ENCODE results near the gene GBA2.

The GBA2 gene

GRCh38 chr9:35763803-35764202 lies 14.8 kb upstream of the GBA2 start:
- no peak for DNase-seq

- DNase-seq = no peak
Measured at GRCh38 chr9:35763181-35763580, 14.2 kb upstream of the GBA2 start.

GRCh38 chr9:35760651-35761050 lies 11.6 kb upstream of the GBA2 start:
- no peak for DNase-seq

DNA sequence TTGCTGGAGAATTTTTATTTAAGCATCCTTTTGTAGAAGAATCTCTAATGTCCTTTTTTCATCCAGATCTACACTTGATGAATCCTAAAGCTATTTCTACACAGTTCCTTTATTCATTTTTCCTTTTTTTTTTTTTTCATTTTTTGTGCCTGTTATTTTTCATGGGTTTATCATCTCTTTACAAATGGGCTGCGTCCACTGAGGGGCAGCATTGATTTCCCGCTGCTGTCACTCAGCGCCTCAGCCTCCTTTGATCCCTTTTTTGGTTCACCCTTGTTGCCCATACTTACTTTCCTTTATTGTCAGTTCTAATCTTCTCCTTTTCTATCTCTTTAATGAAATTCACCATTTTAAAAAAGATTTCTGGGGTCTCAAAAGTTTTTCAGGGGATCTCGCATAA lies 10.8 kb upstream of the GBA2 start:
- no peak for DNase-seq

DNA sequence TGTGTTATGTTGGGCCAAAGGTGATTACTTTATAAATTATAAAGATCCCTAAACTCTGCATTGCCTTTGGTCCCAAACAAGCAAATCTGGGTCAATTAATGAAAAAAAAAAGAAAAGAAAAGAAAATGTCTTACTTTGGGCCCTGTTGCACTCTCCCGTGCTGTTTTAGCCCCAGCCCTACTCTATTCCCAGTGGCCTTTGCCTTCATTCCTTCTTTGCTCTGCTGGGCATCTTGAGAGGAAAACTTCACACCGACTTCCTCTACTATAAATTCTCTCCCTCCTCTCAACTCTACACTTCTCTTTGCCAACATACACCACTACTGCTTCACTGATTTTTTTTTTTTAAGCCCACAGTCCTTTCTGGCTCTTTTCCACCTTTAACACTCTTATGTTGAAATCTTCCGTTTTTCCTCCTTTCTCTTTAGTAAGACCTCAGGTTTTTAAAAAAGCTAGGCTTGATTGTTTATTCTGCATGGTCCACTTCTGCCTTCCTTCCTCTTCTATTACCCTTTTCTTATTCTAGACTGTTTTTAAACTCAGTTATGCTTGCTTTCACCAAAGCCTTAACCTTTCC lies 9.5 kb upstream of the GBA2 start:
- DNase-seq = no peak

GRCh38 chr9:35757892-35758275 lies 8.9 kb upstream of the GBA2 start:
- no peak for DNase-seq

- DNase-seq = no peak
Measured at GRCh38 chr9:35757226-35757891, 8.3 kb upstream of the GBA2 start.

GRCh38 chr9:35756275-35757225 lies 7.5 kb upstream of the GBA2 start:
- peak; percentile 69 for DNase-seq

DNA sequence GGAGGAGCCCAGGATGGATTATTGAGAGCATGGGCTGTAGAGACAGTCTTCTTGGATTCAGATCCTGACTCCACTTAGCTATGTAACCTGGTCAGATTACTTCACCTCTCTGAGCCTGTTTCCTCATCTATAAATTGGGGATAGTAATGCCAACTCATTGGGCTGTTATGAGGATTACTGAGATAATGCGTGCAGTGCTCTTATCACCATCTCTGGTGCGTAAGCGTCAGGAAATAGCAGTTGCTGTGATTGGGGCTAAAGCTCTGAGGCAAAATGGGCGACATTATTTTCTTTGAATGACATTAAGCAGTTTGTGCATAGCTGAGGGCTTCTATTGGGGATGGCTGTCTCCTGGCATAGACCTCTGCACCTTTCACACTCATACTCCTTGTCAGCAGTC lies 6.0 kb upstream of the GBA2 start:
- no peak for DNase-seq

GRCh38 chr9:35754264-35754663 lies 5.2 kb upstream of the GBA2 start, which contains the start of gene MSMP:
MSMP (minus strand) TSS chr9:35754276; CDS start chr9:35754129, 147 bp downstream.
- DNase-seq = no peak

- no peak for DNase-seq
Measured at GRCh38 chr9:35753466-35753865, 4.4 kb upstream of the GBA2 start.

DNA sequence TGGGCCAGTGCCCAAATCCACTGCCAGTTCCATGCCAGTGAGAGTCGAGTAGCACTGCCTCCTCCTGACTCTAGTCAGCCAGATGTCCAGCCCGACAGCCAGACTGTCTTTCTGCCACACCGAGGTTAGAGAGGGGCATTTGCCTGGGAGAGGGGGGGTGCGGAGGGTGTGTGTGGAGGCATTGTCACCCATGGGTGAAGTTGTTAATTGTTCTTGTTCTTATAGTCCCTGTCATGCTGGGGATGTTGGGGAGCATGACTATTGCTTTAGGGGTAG lies 1.2 kb upstream of the GBA2 start:
- no peak for DNase-seq

- DNase-seq = peak; percentile 34
Measured at GRCh38 chr9:35749515-35750255, 657 bp upstream of the GBA2 start.

DNA sequence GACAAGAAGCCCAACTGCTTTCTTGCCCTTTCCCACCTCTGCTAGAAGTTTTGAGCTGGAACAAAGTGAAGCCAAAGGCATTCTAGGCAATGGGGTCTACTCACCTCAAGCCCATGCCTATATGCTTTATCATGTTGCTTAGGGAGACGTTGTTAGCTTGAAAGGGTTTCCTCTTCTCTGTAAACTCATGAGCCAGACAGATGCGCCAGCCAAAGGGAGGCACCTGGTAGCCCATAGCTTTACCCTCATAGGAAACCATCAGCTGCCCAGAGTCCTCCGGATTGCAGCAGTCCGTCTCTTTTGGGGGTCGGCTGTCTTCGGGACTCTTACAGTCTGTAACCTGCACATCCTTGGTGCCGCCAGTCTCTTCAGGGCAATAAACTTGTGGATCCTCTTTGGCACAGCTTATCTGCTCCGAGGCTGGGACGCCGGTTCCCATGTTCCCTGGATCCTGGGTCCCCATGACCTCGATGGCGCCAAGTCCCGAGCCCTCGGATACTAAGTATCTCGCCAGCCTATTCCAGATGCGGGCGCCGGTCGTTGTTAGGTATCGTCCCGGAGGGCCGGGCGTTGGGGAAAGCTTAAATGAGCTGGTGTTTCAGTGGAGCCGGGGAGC lies 678 bp downstream of the GBA2 start:
- DNase-seq = no peak

GRCh38 chr9:35746583-35746982 lies 2.4 kb downstream of the GBA2 start:
- DNase-seq = no peak

DNA sequence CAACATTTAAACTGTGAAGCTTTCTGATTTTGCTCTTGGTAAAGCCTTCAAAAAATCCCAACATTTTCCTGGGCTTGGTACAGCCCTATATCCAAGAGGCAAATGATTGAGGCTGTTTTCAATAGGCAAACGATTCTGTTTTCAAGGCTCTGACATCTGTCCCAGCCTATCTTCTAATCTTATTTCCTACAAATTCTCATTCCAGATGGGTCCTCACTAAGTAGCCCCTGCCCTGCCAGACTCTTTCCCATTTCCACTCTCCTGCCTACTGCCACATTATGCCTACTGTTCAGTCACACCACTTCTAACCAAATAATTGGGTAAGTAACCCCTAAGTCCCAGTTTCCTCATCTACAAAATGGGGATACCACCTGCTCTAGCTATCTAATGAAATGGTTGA lies 3.5 kb downstream of the GBA2 start:
- DNase-seq = no peak

DNA sequence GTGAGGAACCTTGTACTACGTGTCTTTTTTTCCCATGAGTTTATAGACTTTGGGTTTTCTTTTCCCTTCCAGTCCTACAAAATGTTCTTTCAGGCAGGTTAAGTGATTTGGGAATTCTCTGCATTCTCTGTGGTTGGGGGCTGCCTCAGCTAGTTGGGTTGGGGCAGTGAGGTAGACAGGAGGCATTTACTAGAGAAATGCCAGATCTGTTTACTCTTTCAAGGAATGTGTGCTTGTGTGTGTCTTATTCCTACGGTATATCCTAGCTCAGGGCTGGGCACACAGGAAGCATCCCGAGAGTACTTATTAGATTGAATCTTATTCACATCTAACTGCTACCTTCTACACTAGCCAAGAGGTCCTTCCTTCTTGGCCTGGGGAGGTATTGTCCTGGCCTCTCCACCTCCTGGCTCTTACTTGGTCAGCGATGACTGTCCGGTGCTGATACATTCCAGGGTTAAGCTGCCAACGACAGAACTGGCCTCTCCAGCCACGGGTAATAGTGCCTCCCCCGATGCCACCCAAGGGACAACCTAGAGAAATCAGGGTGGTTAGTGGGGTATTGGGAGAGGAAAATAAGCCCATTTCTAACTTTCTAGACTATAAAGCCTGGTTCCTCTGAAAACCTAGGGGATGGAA lies 5.0 kb downstream of the GBA2 start:
- no peak for DNase-seq

DNA sequence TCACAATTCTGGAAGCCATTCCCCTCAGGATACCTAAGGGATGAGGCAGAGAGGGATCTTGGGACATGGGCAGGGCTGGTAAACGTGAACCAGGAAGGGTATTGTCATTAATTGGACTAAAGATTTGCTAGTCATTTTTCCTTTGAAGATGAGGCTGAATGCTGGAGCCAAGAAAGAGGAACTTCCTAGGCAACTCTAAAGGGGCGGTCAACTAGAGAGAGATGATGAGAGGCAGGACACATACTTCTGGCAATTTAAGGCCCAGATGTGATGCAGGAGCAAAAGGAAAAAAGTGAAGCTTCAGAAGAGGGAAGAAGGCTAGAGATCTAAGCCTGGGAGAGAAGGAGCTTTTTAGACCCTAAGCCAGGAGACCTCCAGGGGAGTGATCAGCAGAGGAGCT lies 5.6 kb downstream of the GBA2 start:
- DNase-seq = no peak

DNA sequence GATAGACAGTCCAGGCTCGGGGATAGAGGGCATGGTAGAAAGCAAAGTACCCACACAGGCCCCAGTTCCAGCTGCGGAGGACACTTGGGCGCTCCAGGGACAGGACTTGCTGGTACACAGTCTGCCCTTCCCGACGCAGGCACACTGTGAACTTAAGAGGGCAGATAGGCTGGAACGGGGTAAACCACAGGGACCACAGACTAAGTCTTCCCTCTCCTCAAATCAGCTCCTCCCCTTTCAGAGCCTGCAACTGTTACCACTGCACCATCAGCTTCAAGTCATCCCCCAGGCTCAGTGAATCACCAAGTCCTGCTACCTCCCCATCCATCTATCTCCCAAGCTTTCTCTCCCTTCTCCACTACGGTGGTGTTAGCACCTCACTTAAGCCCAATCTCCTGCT lies 7.3 kb downstream of the GBA2 start:
- DNase-seq = no peak

DNA sequence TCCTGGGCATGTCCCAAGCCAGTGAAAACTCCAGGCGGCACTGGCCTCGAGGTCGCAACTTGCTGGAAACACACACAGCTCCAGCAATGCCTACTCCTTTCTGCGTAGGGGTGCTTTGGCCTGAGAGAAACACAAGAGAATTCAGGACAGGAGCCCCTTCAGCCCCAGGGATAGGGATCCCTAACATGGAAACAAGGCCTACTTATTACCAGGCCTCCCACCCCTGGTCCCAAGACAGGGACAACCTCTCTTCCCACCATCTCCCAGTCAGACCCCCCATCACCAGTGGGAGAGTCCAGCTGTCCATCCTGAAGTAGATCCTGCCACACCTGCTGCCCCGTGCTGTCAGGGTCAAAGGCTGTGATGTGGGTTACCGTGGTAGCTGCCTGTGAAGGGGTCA lies 8.8 kb downstream of the GBA2 start:
- no peak for DNase-seq

- no peak for DNase-seq
Measured at GRCh38 chr9:35738924-35739323, 10.1 kb downstream of the GBA2 start.

DNA sequence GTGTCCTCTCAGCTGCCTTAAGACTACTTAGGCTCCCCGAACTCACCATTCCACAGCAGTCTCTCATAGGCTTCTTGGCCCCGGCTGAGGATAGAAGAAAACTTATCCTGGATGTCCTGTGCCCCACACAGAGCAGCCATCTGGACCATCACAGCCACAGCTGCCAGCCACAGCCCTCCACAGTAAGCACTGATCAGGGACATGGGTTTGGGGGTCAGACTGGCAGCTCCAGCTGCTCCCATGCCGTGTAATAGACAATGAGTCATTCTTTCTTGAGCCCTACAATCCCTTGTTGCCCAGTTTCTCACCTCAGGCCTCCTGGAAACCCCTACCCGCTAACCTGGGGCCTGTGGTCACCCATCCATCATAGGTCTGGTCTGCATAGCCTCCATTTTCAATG lies 10.8 kb downstream of the GBA2 start:
- no peak for DNase-seq
